ENCODE results near the gene SULT1A4.
"Not testable (repeated sequence)": the region's sequence is repeated elsewhere in the genome, so short reads cannot be mapped to it uniquely, and the experiment has no call there.

Gene SULT1A4

DNA sequence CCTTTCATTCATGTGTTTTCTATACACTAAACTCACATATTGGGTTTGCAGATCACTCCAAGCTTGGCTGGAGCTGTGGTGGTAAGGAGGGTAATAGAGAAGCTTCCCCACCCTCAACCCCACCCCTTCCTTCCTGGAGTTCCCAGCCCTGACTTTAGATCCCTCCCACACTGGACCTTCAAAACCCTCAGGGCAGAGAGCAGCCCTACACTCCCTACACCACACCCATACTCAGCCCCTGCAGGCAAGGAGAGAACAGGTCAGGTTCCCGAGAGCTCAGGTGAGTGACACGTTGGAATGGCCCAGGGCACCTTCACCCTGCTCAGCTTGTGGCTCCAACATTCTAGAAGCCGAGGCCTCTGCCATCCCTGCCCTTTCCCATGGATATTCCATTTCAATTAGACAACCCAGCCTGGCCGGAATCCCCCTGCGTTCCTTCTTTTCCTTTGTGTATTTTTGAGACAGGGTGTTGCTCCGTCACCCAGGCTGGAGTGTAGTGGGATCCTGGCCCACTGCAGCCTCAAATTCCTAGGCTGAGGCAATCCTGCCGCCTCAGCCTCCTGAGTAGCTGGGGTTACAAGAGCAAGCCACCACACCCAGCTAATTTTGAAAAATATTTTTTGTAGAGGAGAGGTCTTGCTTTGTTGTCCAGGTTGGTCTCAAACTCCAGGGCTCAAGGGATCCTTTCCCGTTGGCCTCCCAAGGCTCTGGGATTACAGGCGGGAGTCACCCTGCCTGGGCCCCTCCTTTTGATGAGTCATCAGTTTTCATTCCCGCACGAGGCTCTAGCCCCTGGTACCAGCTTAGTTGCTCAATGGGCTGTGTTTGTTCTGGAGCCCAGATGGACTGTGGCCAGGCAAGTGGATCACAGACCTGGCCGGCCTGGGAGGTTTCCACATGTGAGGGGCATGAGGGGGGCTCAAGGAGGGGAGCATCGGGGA, at the start of gene SULT1A4:
Gene SULT1A4 (plus strand): TSS at position 208 of the 941 bp plus-strand sequence. CDS start 1,473 bp downstream, outside the sequence.
- H3K4me3 ChIP-seq (replicated peaks; ENCODE audit: low read depth, low read length); DNase-seq (ENCODE audit: extremely low read depth, low read depth): not testable (repeated sequence)

DNA sequence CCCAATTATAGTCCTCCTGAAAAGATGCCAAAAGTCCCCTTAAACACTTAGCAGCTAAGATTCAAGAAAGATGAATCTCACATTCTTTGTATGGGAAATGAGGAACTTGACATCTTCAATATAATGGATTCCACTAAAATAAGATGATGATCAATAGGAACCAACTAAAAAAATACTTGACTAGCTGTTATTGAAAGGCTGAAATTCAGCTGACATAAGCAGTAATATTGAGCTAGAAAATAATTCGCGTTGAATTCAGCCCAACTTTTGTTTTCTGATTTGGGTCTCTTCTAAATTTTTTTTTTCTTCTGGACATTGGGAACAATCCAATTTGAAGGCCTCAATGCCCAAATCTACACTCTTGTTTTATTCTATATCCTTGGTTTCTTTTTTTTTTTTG, 36.1 kb upstream of the SULT1A4 start:
- not testable (repeated sequence) for H3K4me3 ChIP-seq (replicated peaks; ENCODE audit: low read depth, low read length); DNase-seq (ENCODE audit: extremely low read depth, low read depth)

DNA sequence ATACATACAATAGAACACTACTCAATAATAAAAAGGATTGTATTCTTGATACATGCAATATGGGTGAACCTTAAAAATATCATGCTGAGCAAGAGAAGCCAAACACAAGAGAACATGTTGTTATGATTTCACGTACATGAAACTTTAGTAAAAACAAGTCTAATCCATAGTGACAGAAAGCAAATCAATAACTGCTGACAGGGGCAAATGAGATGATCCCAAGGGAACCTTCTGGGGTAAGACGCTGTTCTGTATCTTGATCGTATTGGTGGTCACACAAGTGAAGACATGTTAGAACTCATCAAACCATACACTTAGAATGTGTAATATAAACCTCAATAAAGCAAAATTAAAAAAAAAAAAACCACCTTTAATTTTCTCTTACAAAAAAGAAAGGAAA, 34.3 kb upstream of the SULT1A4 start:
- DNase-seq (ENCODE audit: extremely low read depth, low read depth); H3K4me3 ChIP-seq (replicated peaks; ENCODE audit: low read depth, low read length): not testable (repeated sequence)

DNA sequence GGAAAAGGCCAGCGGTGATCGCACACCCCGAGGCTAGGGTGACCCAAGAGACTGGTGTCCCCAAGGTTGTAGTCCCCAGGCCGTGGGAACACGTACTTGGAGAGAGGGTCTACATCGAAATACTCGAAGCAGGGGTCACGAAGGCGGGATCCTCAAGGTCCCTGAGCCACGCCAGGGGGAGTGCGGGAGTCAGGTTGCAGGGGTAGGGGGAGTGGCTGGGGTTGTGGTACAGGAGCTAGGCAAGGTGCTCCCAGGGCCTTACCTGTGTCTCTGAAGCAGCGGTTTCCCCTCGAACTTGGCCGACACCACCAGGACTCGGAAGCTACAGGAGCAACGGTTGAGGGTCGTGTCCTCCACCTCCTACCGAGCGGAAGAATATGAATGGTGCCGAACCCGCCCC, 6.0 kb upstream of the SULT1A4 start:
- not testable (repeated sequence) for DNase-seq (ENCODE audit: extremely low read depth, low read depth); H3K4me3 ChIP-seq (replicated peaks; ENCODE audit: low read depth, low read length)

DNA sequence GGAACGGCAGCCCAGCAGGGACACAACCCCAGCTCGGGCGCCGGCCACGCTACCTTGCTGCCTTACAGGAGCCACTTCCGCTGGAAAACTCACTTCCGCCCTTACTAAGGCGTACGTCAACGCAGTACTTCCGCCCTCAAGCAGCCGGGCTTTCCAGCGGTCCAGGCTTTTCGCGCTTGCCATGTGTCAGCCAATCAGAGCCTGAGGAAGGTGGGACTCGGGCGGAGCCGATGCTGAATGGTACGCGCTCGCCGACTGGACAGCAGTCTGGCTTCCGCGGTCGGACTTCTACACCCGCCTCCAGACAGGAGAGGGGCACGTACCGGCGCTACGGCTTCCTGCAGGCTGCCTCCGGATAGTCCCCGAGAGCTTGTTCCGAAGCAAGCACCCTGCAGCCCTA, 5.4 kb upstream of the SULT1A4 start, which contains the start of the genes BOLA2 and SLX1B:
Gene BOLA2 (minus strand): TSS at position 83 of the 400 bp plus-strand sequence. CDS start 98 bp downstream, outside the sequence.
Gene SLX1B (plus strand): TSS at position 265 of the 400 bp plus-strand sequence.
- DNase-seq (ENCODE audit: extremely low read depth, low read depth); H3K4me3 ChIP-seq (replicated peaks; ENCODE audit: low read depth, low read length): not testable (repeated sequence)

DNA sequence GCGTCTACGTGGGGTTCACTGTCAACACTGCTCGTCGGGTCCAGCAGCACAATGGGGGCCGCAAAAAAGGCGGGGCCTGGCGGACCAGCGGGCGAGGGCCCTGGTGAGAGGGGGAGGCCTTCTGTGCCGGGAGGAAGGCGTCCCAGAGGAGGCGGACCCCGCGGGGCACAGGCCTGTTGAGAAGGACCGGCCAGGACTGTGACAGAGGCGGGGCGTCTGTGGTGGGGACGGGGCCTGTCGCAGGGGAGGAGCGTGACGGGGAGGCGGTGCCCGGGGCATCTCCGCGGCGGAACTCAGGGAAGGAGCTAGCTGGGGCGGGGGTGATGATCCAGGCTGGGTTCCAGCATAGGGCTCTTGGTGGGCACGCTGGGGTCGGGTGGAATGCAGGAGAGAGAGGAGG, 4.9 kb upstream of the SULT1A4 start:
- DNase-seq (ENCODE audit: extremely low read depth, low read depth); H3K4me3 ChIP-seq (replicated peaks; ENCODE audit: low read depth, low read length): not testable (repeated sequence)

DNA sequence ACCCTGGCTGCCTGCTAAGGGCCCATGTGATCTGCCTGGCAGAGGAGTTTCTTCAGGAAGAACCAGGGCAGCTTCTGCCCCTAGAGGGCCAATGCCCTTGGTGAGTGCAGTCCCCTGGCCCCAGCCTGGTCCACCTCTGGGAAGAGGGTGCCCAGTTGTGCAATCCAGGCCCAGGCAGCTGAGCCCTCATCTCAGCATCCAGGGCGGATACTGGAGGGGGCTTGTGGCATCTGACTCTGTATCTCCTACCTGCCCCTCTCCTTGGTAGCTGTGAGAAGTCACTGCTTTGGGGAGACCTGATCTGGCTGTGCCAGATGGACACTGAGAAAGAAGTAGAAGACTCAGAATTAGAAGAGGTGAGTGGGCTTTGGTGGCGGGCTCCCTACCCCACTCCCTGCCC, 2.1 kb upstream of the SULT1A4 start:
- H3K4me3 ChIP-seq (replicated peaks; ENCODE audit: low read depth, low read length); DNase-seq (ENCODE audit: extremely low read depth, low read depth): not testable (repeated sequence)

DNA sequence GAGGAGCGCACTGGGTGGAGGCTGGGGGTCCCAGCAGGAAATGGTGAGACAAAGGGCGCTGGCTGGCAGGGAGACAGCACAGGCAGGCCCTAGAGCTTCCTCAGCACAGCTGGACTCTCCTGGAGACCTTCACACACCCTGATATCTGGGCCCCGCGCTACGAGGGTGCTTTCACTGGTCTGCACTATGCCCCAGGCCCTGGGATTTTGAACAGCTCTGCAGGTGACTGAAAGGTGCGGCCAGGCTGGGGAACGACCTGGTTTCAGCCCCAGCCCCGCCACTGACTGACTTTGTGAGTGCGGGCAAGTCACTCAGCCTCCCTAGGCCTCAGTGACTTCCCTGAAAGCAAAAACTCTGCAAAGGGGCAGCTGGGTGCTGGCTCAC, 926 bp downstream of the SULT1A4 start:
- H3K4me3 ChIP-seq (replicated peaks; ENCODE audit: low read depth, low read length); DNase-seq (ENCODE audit: extremely low read depth, low read depth): not testable (repeated sequence)

DNA sequence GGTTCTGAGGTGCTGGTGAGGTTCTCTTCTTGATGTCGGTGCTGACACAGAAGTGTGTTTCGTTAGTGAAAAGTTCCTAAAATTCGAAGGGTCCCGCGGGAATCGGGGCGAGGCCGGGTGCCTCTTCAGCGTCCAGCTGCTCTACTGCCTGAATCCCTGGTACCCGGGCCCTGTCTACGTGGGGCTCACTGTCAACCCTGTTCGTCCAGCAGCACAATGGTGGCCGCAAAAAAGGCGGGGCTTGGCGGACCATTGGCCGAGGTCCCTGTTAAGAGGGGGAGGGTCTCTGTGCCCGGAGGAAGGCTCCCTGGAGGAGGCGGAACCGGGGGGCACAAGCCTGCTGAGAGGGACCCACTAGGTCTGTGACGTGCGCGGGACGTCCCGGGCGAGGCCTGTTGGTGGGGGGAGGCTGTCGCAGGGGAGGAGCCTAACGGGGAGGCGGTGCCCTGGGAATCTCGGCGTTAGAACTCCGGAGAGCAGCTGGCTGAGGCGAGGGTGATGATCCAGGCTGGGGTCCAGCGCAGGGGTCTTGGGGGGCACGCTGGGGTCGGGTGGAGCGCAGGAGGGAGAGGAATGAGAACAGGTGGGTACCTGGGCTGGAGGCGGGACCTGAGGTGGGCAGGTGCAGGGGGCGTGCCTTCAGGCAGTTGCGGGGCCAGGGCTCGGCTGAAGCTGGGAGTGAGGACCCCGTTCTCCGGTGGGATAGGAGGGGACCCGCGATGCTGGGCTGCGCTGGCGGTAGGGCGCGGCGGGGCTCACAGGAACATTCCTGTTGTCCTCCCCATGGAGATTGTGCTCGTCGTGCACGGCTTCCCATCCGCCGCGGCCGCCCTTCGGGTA, 6.5 kb downstream of the SULT1A4 start:
- H3K4me3 ChIP-seq (replicated peaks; ENCODE audit: low read depth, low read length); DNase-seq (ENCODE audit: extremely low read depth, low read depth): not testable (repeated sequence)

DNA sequence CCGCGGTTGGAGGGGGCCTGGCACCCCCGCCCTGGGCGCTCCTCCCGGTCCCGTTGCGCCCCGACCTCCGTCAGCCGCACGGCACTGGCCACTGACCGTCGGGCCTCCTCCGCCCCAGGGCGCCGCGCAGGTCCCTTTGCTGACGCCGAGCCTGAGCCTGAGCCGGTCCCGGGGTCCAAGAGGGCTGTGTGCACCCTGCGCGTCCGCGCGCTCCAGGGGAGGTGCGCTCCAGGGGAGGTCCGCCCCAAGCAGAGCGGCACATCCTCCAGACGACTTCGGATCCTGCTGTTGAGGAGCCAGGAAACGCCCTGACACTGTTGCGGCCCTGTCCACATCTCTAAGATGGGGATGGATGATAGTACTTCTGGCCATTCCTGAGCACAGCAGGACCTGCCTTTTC, 7.2 kb downstream of the SULT1A4 start:
- not testable (repeated sequence) for H3K4me3 ChIP-seq (replicated peaks; ENCODE audit: low read depth, low read length); DNase-seq (ENCODE audit: extremely low read depth, low read depth)

DNA sequence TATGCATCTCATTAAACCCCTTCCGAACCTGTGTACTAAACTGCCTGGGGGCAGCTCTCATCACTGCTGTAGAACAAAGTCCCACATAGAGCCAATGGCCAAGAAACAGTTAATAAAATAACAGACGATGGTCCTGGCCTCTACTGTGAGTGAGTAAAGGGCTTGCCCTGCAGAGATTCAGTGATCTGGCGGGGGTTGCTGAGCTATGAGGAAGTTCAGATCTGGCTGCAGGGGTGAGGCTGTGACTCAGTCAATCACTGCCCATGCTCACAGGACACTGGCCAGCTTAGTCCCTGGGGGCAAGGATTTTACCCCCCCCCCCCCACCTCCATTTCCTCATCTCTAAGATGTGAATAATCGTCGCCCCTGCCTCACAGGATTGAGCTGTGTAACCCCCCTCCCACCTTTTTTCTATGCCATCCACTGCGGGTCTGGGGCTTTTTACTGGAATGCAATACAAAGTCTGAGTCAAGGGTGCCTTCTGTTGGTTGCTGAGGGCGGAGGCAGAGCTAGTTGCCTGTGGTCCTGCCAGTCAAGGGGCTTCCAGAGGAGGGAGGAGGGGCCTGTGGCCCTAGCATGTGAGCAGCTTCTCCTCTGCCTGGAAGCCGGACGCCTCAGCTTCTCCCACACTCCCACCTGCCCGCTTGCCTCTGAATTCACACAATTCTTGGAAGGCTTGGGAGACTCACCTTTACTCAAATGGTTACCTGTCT, 8.1 kb downstream of the SULT1A4 start:
- not testable (repeated sequence) for DNase-seq (ENCODE audit: extremely low read depth, low read depth)

DNA sequence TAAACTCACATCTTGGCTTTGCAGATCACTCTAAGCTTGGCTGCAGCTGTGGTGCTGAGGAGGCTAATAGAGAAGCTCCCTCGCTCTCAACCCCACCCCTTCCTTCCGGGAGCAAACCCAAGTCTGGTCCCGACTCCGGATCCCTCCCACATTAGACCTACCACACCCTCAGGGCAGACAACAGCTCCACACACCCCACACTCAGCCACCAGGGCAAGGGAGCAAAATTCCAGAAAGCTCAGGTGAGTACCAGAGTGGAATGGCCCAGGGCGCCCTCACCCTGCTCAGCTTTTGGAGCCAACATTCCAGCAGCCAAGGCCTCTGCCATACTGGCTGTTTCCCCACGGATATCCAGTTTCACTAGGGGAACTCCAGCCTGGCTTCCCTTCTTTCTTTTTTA, 9.9 kb downstream of the SULT1A4 start:
- not testable (repeated sequence) for H3K4me3 ChIP-seq (replicated peaks; ENCODE audit: low read depth, low read length); DNase-seq (ENCODE audit: extremely low read depth, low read depth)

More for the DNA sequence above, 8.1 kb downstream of the SULT1A4 start:
- H3K4me3 ChIP-seq (replicated peaks; ENCODE audit: low read depth, low read length) = not testable (repeated sequence)

DNA sequence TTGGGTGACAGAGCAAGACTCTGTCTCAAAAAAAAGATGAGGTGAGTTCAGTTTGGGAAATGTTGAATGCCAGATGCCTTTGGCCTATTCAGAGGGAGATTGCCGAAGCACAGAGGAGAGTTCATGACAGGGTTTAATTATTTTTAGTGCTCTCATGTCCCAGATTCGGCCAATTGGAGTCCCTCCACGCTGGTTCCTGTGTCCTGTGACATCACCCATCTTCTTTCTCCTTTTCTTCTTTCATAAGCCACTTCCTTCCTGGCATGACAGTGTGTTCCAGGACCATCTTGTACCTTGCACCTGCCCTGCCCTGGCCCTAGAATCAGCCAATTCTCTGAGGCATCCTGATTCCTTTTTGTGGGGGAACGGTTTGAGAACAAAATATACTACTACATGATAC, 12.4 kb downstream of the SULT1A4 start:
- not testable (repeated sequence) for DNase-seq (ENCODE audit: extremely low read depth, low read depth)

DNA sequence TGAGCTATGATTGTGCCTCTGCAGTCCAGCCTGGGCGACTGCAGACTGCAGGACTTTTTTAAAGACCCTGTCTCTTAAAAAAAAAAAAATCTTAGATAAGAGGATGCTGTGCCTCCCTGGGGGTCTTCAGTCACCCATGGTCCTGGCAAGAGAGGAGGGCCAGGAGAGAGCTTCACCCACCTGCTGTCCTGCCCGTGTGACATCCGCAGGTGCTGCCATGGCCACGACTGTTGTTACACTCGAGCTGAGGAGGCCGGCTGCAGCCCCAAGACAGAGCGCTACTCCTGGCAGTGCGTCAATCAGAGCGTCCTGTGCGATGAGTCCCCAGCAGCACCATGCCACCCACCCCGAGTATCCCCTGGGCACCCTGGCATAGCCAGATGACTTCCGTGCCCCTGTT, 22.6 kb downstream of the SULT1A4 start:
- not testable (repeated sequence) for DNase-seq (ENCODE audit: extremely low read depth, low read depth); H3K4me3 ChIP-seq (replicated peaks; ENCODE audit: low read depth, low read length)

More for the DNA sequence above, 12.4 kb downstream of the SULT1A4 start:
- not testable (repeated sequence) for H3K4me3 ChIP-seq (replicated peaks; ENCODE audit: low read depth, low read length)

DNA sequence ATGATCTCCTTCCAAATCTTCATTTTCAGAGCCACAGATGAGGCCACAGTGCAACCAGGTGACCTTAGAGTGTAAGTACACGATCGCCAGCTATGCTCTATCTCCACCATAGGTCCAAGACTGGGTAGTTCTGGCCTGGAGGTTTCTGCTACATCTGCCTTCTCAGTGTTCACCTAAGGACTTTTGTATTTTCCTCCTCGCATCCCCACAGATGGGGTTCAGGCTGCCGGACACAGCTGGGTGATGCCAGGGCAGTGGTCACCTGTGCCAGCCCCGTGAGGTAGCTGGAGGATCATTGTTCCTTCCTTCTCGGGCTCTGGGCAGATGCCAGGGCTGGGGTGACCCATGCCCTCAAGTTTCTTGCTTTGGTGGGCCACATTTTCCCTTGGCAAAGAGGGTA, 46.6 kb downstream of the SULT1A4 start, which contains the start of gene NPIPB12:
Gene NPIPB12 (minus strand): TSS at position 101 of the 400 bp plus-strand sequence.
- DNase-seq (ENCODE audit: extremely low read depth, low read depth); H3K4me3 ChIP-seq (replicated peaks; ENCODE audit: low read depth, low read length): not testable (repeated sequence)

All from HFF-Myc (cell line).